K562 (cell line): Measurements from ENCODE around the gene NRXN2. TPM values are rescaled to one million over a fixed set of nuclear protein-coding genes. Genes with fewer than 3 reads are reported as not detected.

Source experiments
- ATF7 ChIP-seq: fragments of 450-650 bp; IDR thresholded peaks from 2 replicates; pipeline ENCODE4 v1.7.1; 2014; ENCODE audit warnings: mild to moderate bottlenecking, moderate library complexity
- CBX2 ChIP-seq: fragments of 200-600 bp; sonication (generic); IDR thresholded peaks from one replicate; pipeline ENCODE4 v1.6.1; 2012; ENCODE audit warnings: mild to moderate bottlenecking, low read length, inconsistent platforms; ENCODE audit not compliant: insufficient read depth, poor library complexity, severe bottlenecking
- CXXC5 ChIP-seq: fragments of 250-450 bp; sonication (Bioruptor Pico); IDR thresholded peaks from 2 replicates; pipeline ENCODE4 v1.8.0; 2022; ENCODE audit warnings: inconsistent platforms, mild to moderate bottlenecking, moderate library complexity
- DACH1 ChIP-seq: fragments of 450-650 bp; IDR thresholded peaks from 2 replicates; pipeline ENCODE4 v1.6.1; 2018; ENCODE audit not compliant: partially characterized antibody
- MAFF ChIP-seq: IDR thresholded peaks from 2 replicates; pipeline ENCODE4 v1.6.1; 2012; ENCODE audit warnings: low read length, improper control_type of control experiment
- MEF2D ChIP-seq: conservative IDR thresholded peaks from 2 replicates; pipeline ENCODE4 v1.6.1; 2016; ENCODE audit warnings: low read depth, missing genetic modification characterization, missing compliant biosample characterization
- MYNN ChIP-seq, 2 experiments: sonication (generic); formaldehyde crosslinking in 1 of 2; IDR thresholded peaks; 2 replicates each; pipeline versions ENCODE4 v1.5.0 to v1.6.1; 2016 to 2020; ENCODE audit warnings: antibody characterized with exemption in 1 of 2, missing genetic modification reagents in 1 of 2
- POLR2AphosphoS2 ChIP-seq: IDR thresholded peaks from 2 replicates; pipeline ENCODE4 v1.6.1; 2012; ENCODE audit warnings: low read length, improper control_type of control experiment
- TOE1 ChIP-seq, 2 experiments: fragments of 450-650 bp in 1 of 2; sonication (generic) in 1 of 2; formaldehyde crosslinking in 1 of 2; IDR thresholded peaks; 2 replicates each; pipeline versions ENCODE4 v1.7.1 to v1.8.0; 2016 to 2022; ENCODE audit warnings: borderline replicate concordance in 2 of 2, mild to moderate bottlenecking in 2 of 2, antibody characterized with exemption in 1 of 2, inconsistent platforms in 1 of 2, low read depth in 1 of 2, missing genetic modification reagents in 1 of 2, moderate library complexity in 1 of 2
- ZNF436 ChIP-seq: fragments of 250-450, 450-650 bp; sonication (Bioruptor Pico); formaldehyde crosslinking; IDR thresholded peaks from 2 replicates; pipeline ENCODE4 v1.7.0; 2020; ENCODE audit warnings: mild to moderate bottlenecking
- polyA plus RNA-seq, 8 experiments: library from polyadenylated mRNA; depleted of rRNA in 4 of 8; stranded (reverse) in 5 of 8; unstranded in 3 of 8; fragments of >200 nt; fragmentation: Nextera tagmentation in 2 of 8; fragmentation: Illumina TruSeq in 1 of 8; extraction: Ambion mirVana in 2 of 8; extraction: Trizol in 1 of 8; gene quantifications; 2 replicates each; pipeline versions ENCODE4 v1.2.1 to v1.2.3, GENCODE V29; 2011 to 2014; ENCODE audit warnings: inconsistent platforms in 1 of 8, missing spikeins in 1 of 8
- total RNA-seq, 7 experiments: library from RNA; depleted of rRNA in 6 of 7; stranded (reverse); fragments of >200 nt in 6 of 7; fragmentation: Illumina TruSeq in 2 of 7; extraction: Trizol in 2 of 7; gene quantifications; 2 replicates each; pipeline versions ENCODE4 v1.2.1 to v1.2.3, GENCODE V29; 2011 to 2021; ENCODE audit warnings: low replicate concordance in 1 of 7
- TF ChIP-seq, protein P1 (sequence below): sonication (generic); formaldehyde crosslinking; IDR thresholded peaks from 2 replicates; pipeline ENCODE4 v1.8.1; 2023; ENCODE audit warnings: missing genetic modification reagents, mild to moderate bottlenecking, borderline replicate concordance
- TF ChIP-seq, protein P2 (sequence below): fragments of 450-650 bp; formaldehyde crosslinking; IDR thresholded peaks from 2 replicates; pipeline ENCODE4 v1.4.0; 2020; ENCODE audit warnings: mild to moderate bottlenecking, moderate library complexity
- TF ChIP-seq, protein P3 (sequence below): fragments of 450-650 bp; formaldehyde crosslinking; IDR thresholded peaks from 2 replicates; pipeline ENCODE4 v1.4.0; 2022; ENCODE audit warnings: missing genetic modification characterization
- TF ChIP-seq, protein P4 (sequence below): fragments of 450-650 bp; formaldehyde crosslinking; conservative IDR thresholded peaks from 2 replicates; pipeline ENCODE4 v1.4.0; 2022; ENCODE audit warnings: mild to moderate bottlenecking, missing genetic modification characterization
- TF ChIP-seq, protein P5 (sequence below): fragments of 200-800 bp; sonication (Bioruptor generic); IDR thresholded peaks from 2 replicates; pipeline ENCODE4 v1.6.1; 2017; ENCODE audit warnings: missing genetic modification characterization, missing compliant biosample characterization

Gene NRXN2
- total and polyA plus RNA-seq, 9 of the 15 experiments (the other 6 are each of a cell fraction or from before 2014, with no cell fraction given), result 0.07 to 0.47 (median 0.15) TPM; not detected in 4

DNA sequence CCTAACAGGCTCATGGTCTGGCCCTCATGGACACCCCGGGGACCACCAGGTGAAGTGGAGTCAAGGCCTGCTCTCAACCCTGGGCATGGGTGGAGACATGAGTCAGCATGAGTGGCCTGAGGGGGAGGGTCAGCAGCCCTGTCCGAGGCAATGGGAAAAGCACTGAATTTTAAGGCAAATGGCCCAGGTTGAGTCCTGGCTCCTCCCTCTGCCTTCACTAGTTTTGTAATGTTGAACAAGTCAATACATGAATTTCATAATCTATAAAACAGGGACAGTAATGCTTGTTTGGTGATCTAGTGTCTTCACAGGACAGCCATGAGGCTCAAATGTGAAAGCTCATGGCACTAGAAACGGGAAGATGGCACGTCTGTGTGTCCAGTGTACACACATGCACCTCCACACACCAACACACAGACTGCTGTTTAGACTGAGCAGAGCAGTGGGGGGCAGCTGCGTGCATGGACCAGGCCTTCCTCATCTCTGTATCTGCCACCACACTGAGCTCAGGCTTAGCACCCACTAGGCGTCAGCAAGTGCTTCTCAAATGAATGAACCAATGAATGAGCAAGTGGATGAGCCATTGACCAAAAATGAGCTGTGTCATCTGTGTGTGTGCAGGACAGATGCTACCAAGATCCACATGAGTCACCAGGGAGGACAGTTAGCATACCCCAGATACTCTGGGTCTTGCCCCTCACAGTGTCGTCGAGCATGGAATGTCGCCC lies 63.4 kb downstream of the NRXN2 start (continued):
- TF ChIP-seq, protein P1, sequence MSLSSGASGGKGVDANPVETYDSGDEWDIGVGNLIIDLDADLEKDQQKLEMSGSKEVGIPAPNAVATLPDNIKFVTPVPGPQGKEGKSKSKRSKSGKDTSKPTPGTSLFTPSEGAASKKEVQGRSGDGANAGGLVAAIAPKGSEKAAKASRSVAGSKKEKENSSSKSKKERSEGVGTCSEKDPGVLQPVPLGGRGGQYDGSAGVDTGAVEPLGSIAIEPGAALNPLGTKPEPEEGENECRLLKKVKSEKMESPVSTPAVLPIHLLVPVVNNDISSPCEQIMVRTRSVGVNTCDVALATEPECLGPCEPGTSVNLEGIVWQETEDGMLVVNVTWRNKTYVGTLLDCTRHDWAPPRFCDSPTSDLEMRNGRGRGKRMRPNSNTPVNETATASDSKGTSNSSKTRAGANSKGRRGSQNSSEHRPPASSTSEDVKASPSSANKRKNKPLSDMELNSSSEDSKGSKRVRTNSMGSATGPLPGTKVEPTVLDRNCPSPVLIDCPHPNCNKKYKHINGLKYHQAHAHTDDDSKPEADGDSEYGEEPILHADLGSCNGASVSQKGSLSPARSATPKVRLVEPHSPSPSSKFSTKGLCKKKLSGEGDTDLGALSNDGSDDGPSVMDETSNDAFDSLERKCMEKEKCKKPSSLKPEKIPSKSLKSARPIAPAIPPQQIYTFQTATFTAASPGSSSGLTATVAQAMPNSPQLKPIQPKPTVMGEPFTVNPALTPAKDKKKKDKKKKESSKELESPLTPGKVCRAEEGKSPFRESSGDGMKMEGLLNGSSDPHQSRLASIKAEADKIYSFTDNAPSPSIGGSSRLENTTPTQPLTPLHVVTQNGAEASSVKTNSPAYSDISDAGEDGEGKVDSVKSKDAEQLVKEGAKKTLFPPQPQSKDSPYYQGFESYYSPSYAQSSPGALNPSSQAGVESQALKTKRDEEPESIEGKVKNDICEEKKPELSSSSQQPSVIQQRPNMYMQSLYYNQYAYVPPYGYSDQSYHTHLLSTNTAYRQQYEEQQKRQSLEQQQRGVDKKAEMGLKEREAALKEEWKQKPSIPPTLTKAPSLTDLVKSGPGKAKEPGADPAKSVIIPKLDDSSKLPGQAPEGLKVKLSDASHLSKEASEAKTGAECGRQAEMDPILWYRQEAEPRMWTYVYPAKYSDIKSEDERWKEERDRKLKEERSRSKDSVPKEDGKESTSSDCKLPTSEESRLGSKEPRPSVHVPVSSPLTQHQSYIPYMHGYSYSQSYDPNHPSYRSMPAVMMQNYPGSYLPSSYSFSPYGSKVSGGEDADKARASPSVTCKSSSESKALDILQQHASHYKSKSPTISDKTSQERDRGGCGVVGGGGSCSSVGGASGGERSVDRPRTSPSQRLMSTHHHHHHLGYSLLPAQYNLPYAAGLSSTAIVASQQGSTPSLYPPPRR, result no peak
- TF ChIP-seq DACH1 (no peak), POLR2AphosphoS2 (no peak), CBX2 (no peak), CXXC5 (CRISPR knock-in tag) (no peak), MAFF (peak; percentile 85), ATF7 (peak; percentile 69), MEF2D (peak; percentile 35), MYNN (IDR thresholded peaks at IDR 0.05) (0 out of 2 replicates have a peak, but pooled peaks have one; percentile 47), MYNN (CRISPR knock-in tag; IDR thresholded peaks at IDR 0.05) (no peak), ZNF436 (CRISPR knock-in tag) (no peak), TOE1 (IDR thresholded peaks at IDR 0.05; ENCODE audit: borderline replicate concordance) (peak; percentile 45; the same call in 1 of the 2 replicates), TOE1 (CRISPR knock-in tag; IDR thresholded peaks at IDR 0.05; ENCODE audit: borderline replicate concordance, low read depth) (no peak)
- TF ChIP-seq, protein P2, sequence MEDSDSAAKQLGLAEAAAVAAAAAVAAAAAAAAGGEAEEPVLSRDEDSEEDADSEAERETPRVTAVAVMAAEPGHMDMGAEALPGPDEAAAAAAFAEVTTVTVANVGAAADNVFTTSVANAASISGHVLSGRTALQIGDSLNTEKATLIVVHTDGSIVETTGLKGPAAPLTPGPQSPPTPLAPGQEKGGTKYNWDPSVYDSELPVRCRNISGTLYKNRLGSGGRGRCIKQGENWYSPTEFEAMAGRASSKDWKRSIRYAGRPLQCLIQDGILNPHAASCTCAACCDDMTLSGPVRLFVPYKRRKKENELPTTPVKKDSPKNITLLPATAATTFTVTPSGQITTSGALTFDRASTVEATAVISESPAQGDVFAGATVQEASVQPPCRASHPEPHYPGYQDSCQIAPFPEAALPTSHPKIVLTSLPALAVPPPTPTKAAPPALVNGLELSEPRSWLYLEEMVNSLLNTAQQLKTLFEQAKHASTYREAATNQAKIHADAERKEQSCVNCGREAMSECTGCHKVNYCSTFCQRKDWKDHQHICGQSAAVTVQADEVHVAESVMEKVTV (CRISPR knock-in tag), result 0 out of 2 replicates have a peak, but pooled peaks have one; percentile 10
- TF ChIP-seq, protein P3, sequence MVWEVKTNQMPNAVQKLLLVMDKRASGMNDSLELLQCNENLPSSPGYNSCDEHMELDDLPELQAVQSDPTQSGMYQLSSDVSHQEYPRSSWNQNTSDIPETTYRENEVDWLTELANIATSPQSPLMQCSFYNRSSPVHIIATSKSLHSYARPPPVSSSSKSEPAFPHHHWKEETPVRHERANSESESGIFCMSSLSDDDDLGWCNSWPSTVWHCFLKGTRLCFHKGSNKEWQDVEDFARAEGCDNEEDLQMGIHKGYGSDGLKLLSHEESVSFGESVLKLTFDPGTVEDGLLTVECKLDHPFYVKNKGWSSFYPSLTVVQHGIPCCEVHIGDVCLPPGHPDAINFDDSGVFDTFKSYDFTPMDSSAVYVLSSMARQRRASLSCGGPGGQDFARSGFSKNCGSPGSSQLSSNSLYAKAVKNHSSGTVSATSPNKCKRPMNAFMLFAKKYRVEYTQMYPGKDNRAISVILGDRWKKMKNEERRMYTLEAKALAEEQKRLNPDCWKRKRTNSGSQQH (CRISPR knock-in tag), result no peak
- TF ChIP-seq, protein P4, sequence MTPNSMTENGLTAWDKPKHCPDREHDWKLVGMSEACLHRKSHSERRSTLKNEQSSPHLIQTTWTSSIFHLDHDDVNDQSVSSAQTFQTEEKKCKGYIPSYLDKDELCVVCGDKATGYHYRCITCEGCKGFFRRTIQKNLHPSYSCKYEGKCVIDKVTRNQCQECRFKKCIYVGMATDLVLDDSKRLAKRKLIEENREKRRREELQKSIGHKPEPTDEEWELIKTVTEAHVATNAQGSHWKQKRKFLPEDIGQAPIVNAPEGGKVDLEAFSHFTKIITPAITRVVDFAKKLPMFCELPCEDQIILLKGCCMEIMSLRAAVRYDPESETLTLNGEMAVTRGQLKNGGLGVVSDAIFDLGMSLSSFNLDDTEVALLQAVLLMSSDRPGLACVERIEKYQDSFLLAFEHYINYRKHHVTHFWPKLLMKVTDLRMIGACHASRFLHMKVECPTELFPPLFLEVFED (CRISPR knock-in tag), result no peak
- TF ChIP-seq, protein P5, sequence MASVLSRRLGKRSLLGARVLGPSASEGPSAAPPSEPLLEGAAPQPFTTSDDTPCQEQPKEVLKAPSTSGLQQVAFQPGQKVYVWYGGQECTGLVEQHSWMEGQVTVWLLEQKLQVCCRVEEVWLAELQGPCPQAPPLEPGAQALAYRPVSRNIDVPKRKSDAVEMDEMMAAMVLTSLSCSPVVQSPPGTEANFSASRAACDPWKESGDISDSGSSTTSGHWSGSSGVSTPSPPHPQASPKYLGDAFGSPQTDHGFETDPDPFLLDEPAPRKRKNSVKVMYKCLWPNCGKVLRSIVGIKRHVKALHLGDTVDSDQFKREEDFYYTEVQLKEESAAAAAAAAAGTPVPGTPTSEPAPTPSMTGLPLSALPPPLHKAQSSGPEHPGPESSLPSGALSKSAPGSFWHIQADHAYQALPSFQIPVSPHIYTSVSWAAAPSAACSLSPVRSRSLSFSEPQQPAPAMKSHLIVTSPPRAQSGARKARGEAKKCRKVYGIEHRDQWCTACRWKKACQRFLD (CRISPR knock-in tag), result peak; percentile 53; the same call in 1 of the 2 replicates
